Panc1 (cell line): Measurements from ENCODE around the gene TMEM156.

Source experiments
- CTCF ChIP-seq: fragments of 450-650 bp; IDR thresholded peaks from 2 replicates; pipeline ENCODE4 v1.5.1; 2017; ENCODE audit warnings: mild to moderate bottlenecking
- POLR2AphosphoS5 ChIP-seq: IDR thresholded peaks from 2 replicates; pipeline ENCODE4 v1.6.1; 2012; ENCODE audit warnings: mild to moderate bottlenecking, low read depth, low read length, moderate library complexity
- REST ChIP-seq, 2 experiments: IDR thresholded peaks; 2 replicates each; pipeline ENCODE4 v1.6.1; 2011 to 2012; ENCODE audit warnings: low read depth in 2 of 2, control low read depth in 1 of 2, low read length in 1 of 2, mild to moderate bottlenecking in 1 of 2, moderate library complexity in 1 of 2; ENCODE audit not compliant: insufficient read depth in 1 of 2

GRCh38 chr4:38987491-38987890, 44.7 kb downstream of the TMEM156 start:
- TF ChIP-seq CTCF (no peak), POLR2AphosphoS5 (no peak), REST (IDR thresholded peaks at IDR 0.05; ENCODE audit: insufficient read depth in 1 of 2, low read depth in 2 of 2, low read length in 1 of 2) (no peak)
